Lung (tissue), 12 donors: Measurements from ENCODE around the gene E2F4. TPM values are rescaled to one million over a fixed set of nuclear protein-coding genes. Genes with fewer than 3 reads are reported as not detected.
A peak's percentile ranks its signal among the peaks of the same experiment; 100 is the strongest.

ENCODE experiments used
- ATAC-seq: fragments of 200-7000 bp; cut with Tn5 transposase; one replicate; pipeline ENCODE4 v1.9.1; 2020; ENCODE audit warnings: moderate number of reproducible peaks; ENCODE audit not compliant: insufficient read depth, low FRiP score
- DNase-seq, 3 donors: peaks; one replicate each; pipeline ENCODE4 v3.0.0-alpha.2; 2013 to 2017
- H3K27ac ChIP-seq, 2 donors: one replicate each; pipeline ENCODE4 v1.5.1; 2013; ENCODE audit warnings: mild to moderate bottlenecking in 2 of 2, moderate library complexity in 2 of 2, control low read depth in 1 of 2, inconsistent platforms in 1 of 2, low read depth in 1 of 2, low read length in 1 of 2
- H3K27me3 ChIP-seq, 3 donors: one replicate each; pipeline ENCODE4 v1.5.1; 2013; ENCODE audit warnings: low read length in 2 of 3; ENCODE audit not compliant: control insufficient read depth in 3 of 3, insufficient read depth in 3 of 3
- H3K36me3 ChIP-seq, 4 donors: one replicate each; pipeline ENCODE4 v1.5.1; 2013; ENCODE audit warnings: low read length in 4 of 4, mild to moderate bottlenecking in 1 of 4, moderate library complexity in 1 of 4; ENCODE audit not compliant: control insufficient read depth in 4 of 4, insufficient read depth in 4 of 4
- H3K4me1 ChIP-seq, 5 donors: one replicate each; pipeline ENCODE4 v1.5.1; 2013; ENCODE audit warnings: low read length in 5 of 5, mild to moderate bottlenecking in 2 of 5, moderate library complexity in 1 of 5; ENCODE audit not compliant: control insufficient read depth in 5 of 5, insufficient read depth in 5 of 5
- H3K4me3 ChIP-seq: one replicate; pipeline ENCODE4 v1.5.1; 2013; ENCODE audit warnings: mild to moderate bottlenecking, control low read depth, moderate library complexity
- H3K9ac ChIP-seq, 2 donors: one replicate each; pipeline ENCODE4 v1.5.1; 2013; ENCODE audit warnings: low read length in 2 of 2, control low read depth in 1 of 2; ENCODE audit not compliant: insufficient read depth in 1 of 2
- H3K9me3 ChIP-seq, 4 donors: one replicate each; pipeline ENCODE4 v1.5.1; 2013; ENCODE audit warnings: low read length in 3 of 4, mild to moderate bottlenecking in 1 of 4, moderate library complexity in 1 of 4; ENCODE audit not compliant: control insufficient read depth in 4 of 4, insufficient read depth in 3 of 4
- WGBS, 2 donors: extraction: QIAGEN DNeasy Blood & Tissue Kit; methylation state at CpG; one replicate each; pipeline ENCODE4 v1.1.7; 2013; 5-methylcytosine and 5-hydroxymethylcytosine counted together
- polyA plus RNA-seq, 2 donors: library from polyadenylated mRNA; stranded (reverse); fragments of 200-250 nt; gene quantifications; one replicate each; pipeline ENCODE4 v1.2.1, GENCODE V29; 2013
- total RNA-seq, 2 donors: library from RNA; depleted of rRNA in 1 of 2; stranded (reverse); fragments of >200 nt in 1 of 2; gene quantifications; one replicate each; pipeline ENCODE4 v1.2.1, GENCODE V29; 2014 to 2021
- TF ChIP-seq, protein P1 (sequence below): IDR thresholded peaks from 2 replicates; pipeline ENCODE4 v1.5.1; 2012; ENCODE audit warnings: mild to moderate bottlenecking; ENCODE audit errors: control extremely low read depth, extremely low read depth
- donor health status: control.
- donor health status: control.
- donor health status: Bipolar disorder and iron deficiency.
- donor health status: healthy.
- donor health status: DM: yes; HTN: yes; CAD: no.

The E2F4 gene
- total and polyA plus RNA-seq, 4 donors: 27.8 to 86.1 (median 56.4) TPM

DNA sequence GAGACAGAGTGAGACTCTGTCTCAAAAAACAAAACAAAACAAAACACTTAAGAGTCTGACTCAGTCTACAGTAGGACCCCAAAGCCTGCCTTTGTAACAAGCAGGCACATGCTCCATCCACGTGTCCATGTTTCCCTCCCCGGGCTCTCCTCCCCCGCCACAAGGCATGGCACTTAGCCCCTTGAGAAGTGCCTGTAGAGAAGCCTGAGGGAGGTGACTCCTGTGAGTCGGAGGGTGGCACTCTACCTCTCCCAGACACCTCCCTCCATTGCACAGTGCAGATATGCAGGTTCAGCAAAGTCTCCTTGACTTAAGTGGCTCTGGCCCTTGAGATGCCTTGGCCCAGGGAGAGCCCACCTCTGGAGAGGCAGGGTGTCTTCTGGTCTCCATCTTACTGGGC is 48.6 kb downstream of the E2F4 start:
- DNase-seq: peak; percentile 51 to 74 (median 72)
- WGBS, 2 donors: 61 to 82% methylated on average over 4 of the region's 4 CpGs
- peak; percentile 49 for ATAC-seq
- Histone ChIP-seq H3K4me3 (no peak overlapping the region), H3K36me3 (peaks cover 3 to 55% (median 40%) of the 10 kb centered on the region in 4 donors), H3K4me1 (peaks cover 15 to 50% (median 45%) of the 10 kb centered on the region in 5 donors), H3K9ac (no peak overlapping the region), H3K9me3 (no peaks in the 10 kb centered on the region), H3K27ac (peak overlapping the region; percentile 55 to 78), H3K27me3 (no peaks in the 10 kb centered on the region)
- TF ChIP-seq, protein P1, sequence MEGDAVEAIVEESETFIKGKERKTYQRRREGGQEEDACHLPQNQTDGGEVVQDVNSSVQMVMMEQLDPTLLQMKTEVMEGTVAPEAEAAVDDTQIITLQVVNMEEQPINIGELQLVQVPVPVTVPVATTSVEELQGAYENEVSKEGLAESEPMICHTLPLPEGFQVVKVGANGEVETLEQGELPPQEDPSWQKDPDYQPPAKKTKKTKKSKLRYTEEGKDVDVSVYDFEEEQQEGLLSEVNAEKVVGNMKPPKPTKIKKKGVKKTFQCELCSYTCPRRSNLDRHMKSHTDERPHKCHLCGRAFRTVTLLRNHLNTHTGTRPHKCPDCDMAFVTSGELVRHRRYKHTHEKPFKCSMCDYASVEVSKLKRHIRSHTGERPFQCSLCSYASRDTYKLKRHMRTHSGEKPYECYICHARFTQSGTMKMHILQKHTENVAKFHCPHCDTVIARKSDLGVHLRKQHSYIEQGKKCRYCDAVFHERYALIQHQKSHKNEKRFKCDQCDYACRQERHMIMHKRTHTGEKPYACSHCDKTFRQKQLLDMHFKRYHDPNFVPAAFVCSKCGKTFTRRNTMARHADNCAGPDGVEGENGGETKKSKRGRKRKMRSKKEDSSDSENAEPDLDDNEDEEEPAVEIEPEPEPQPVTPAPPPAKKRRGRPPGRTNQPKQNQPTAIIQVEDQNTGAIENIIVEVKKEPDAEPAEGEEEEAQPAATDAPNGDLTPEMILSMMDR: no peak

DNA sequence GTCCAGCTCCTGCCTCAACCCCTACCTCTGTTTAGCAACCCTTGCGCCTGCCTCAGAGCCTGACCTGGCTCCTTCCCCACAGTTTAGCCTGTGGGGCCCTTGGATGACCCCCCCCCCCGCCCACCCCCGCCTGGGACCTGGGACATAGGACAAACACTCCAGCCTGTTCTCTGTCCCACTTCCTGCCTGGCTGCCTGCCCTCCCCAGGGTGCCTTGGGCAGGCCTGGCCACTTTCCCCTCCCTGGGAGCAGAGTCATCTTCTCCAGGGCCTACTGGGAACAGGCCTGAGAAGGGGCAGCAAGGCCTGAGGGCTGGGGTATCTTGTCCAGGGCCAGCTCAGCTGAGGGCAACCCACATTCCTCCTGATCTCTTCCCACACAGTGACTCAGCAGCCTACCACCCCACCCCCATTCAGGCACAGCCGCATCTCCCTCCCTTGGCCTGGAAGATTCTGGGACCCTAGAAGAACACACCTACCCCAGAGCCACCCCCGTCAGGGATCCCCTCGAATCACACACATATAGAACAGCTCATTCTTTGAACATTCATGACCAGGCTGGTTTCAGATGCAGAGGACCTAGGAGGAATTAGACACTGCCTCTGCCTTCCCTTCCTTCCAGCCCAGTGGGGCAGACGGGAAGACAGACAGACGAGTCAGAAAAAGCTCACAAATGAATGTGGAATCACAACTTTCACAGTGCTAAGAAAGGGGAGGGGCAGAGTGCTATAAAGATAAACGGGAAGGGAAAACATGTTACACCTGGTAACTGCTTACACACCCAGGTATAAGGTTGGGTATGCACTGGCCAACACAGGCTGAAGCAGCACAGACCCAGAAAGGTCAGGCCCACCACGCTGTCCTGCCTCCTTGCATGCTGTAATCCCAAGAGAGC is 49.3 kb downstream of the E2F4 start:
- peaks cover 15 to 55% (median 48%) of the 10 kb centered on the region in 5 donors for H3K4me1 ChIP-seq
- H3K4me3 ChIP-seq: no peak overlapping the region
- 37 to 69% methylated on average over 10 of the region's 10 CpGs for WGBS, 2 donors
- DNase-seq (peak; percentile 52 to 75 (median 57)), ATAC-seq (peak; percentile 27)
- H3K27me3 ChIP-seq: no peaks in the 10 kb centered on the region
- H3K27ac ChIP-seq: peak overlapping the region; percentile 83 to 87
- H3K9me3 ChIP-seq: no peaks in the 10 kb centered on the region
- peaks cover 0 to 52% (median 33%) of the 10 kb centered on the region in 4 donors for H3K36me3 ChIP-seq
- TF ChIP-seq, protein P1: no peak
- peak overlapping the region in 1 of 2 donors; percentile 49 for H3K9ac ChIP-seq

DNA sequence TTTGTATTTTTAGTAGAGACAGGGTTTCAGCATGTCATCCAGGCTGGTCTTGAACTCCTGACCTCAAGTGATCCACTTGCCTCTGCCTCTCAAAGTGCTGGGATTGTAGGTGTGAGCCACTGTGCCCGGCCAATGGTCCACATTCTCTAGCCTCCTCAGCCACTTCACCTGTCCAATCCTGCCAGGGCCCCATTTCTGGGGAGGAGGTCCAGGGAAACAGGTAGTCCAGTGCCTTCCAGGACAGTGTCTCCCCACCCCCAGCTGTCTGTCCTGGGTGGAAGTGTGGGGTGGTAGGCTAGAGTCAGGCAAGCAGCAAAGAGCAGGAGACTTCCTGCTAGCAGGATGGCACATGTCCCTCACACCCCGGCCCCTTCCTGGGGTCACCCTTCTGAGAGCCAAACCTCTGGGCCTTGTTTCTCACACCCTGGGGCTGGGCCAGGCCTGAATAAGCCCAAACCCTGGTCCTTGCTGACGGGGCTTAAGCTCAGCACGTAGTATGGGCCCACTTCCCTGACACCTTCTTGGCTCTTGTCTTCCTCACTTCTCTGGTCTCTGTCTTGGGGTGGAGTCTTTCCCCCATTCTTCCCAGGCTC is 50.3 kb downstream of the E2F4 start:
- H3K27me3 ChIP-seq: no peaks in the 10 kb centered on the region
- H3K9ac ChIP-seq: no peak overlapping the region
- DNase-seq (peak; percentile 98 to 99 (median 99)), ATAC-seq (no peak)
- WGBS, 2 donors: 52 to 54% methylated on average over 4 of the region's 4 CpGs
- H3K27ac ChIP-seq: peak overlapping the region; percentile 83 to 87
- no peak overlapping the region for H3K4me3 ChIP-seq
- peaks cover 0 to 47% (median 25%) of the 10 kb centered on the region in 4 donors for H3K36me3 ChIP-seq
- H3K4me1 ChIP-seq: peaks cover 15 to 55% (median 48%) of the 10 kb centered on the region in 5 donors
- TF ChIP-seq, protein P1: no peak
- no peaks in the 10 kb centered on the region for H3K9me3 ChIP-seq
